DMS153 (cell line): ENCODE measurements around the gene STMP1.
"Not testable (repeated sequence)": the region's sequence is repeated elsewhere in the genome, so short reads cannot be mapped to it uniquely, and the experiment has no call there.

Experiments used
- DNase-seq: peaks from one replicate; lab custom pipeline; 2025; lab: John Stamatoyannopoulos, UW

The STMP1 gene

GRCh38 chr7:135664046-135664589, 1.8 kb downstream of the STMP1 start:
- no peak for DNase-seq

DNA sequence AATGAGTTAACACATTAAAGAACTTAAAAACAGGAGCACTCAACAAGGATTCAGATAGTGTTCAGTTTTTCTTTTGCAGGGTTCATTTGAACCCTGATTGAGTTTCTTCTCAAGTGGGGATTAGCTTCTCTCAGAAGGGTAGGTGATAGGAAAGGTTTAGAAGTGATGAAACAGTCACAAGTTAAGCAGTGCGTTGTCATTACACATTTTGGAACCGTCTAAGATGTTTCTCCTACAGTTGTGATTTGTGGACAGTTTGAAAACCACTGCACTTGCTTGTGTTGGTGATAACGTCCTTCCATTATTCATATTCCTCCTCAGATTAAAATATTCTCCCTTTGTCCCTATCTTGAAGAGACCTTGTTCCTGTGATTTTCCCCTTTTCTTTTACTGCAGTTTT, 2.7 kb downstream of the STMP1 start:
- no peak for DNase-seq

- no peak for DNase-seq
These were observed 3.8 kb downstream of the STMP1 start for GRCh38 chr7:135666156-135666555.

DNA sequence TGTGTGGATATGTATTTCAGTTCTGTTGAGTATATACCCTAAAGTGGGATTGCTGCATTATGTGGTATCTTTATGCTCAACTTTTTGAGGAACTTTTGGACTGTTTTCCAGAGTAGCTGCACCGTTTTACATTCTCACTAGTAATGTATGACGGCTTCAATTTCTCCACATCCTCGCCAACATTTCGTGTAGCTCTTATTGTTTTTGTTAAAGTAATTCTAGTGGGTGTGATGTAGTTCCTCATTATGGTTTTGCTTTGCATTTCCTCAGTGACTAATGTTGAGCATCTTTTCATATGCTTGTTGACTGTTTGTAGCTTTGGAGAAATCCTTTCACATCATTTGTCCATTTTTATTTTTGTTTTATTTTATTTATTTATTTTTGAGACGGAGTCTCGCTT, 4.5 kb downstream of the STMP1 start:
- DNase-seq = no peak

DNA sequence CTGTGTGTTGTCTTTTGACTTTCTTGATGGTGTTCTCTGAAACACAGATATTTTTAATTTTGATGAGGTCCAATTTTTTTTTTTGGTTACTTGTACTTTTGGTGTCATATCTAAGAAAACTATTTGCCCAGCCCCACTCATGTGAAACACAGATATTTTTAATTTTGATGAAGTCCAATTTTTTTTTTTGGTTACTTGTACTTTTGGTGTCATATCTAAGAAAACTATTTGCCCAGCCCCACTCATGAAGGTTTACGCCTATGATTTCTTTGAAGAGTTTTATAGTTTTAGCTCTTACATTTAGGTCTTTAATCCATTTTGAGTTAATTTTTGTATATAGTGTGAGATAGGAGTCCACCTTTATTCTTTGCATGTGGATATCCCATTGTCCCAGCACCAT, 5.3 kb downstream of the STMP1 start:
- DNase-seq = not testable (repeated sequence)

DNA sequence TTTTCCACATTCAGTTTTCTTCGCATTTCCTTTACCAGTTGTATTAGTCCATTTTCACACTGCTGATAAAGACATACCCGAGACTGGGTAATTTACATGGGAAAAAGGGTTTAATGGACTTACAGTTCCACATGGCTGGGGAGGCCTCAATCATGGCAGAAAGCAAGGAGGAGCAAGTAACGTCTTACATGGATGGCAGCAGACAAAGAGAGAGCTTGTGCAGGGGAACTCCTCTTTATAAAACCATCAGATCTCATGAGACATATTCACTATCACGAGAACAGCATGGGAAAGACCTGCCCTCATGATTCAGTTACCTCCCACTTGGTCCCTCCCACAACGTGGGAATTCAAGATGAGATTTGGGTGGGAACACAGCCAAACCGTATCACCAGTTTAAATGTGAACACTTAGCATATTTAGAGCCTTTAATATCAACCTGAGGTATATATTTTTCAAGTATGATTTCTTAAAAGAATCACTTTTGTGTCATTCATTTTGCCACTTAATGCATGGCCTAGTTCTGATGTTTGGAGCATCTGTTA, 6.6 kb downstream of the STMP1 start:
- DNase-seq = not testable (repeated sequence)

- DNase-seq = no peak
These were observed 7.5 kb downstream of the STMP1 start for GRCh38 chr7:135669774-135670173.

DNA sequence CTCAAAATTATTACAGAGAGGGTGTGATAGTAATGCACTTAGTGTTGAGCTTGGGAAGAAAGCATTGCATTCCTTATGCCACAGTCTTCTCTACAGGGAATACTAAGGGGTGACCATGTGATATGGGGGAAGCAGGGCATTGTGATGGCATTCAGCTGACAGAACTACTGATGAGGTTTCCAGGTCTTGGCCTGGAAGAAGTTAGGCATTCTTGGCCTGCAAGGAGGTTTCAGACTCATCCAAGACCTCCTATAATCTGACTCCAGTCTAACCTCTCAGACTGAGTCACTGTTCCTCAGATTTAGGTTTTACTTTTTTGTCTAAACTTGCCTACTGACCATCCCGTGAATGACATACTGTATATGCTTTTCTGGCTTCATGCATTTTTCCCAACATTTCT, 7.9 kb downstream of the STMP1 start:
- no peak for DNase-seq

GRCh38 chr7:135672560-135673359, 10.4 kb downstream of the STMP1 start:
- DNase-seq = no peak

- DNase-seq = no peak
These were observed 11.0 kb downstream of the STMP1 start for GRCh38 chr7:135673360-135673706.

GRCh38 chr7:135678612-135679575, 16.6 kb downstream of the STMP1 start:
- no peak for DNase-seq

DNA sequence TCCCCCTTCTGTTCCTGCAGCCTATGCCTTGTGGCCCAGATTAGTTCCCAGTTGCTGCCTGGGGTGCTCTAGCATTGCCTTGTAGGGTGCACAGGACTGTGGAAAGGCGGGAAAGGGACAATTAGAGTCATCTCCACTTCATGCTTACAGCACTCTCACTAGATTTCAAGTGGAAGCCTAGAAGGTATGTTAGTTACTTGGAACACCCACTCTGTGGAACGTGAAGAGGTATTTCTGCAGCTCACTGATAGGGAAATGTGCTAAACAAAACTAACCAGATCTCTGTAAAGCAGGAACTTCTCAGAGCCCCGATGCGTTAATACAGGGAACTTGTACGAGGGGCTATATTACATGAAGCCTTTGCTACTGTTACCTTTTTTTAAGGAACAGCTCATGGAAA, 19.4 kb downstream of the STMP1 start:
- DNase-seq = no peak

DNA sequence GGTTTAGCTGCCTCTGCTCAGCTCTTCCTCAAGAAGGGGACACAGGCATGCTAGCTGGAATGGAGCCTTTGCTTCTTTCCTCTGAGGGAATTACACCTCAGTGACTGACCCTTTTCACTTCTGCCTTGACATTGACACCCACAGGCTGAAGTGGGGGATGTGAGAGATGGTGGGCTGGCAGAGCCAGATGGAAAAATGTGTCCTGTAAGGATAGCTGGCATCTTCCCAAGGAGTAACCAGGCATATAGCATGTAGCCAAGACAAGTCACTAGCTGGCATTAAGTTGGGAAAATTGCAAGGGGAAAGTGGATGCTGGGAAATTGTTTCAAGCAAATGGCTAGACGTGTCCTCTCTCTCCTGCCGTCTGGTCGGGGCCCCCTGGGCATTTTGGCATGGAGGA, 19.9 kb downstream of the STMP1 start:
- DNase-seq = no peak

- DNase-seq = no peak
These were observed 21.3 kb downstream of the STMP1 start for GRCh38 chr7:135683609-135684008.

DNA sequence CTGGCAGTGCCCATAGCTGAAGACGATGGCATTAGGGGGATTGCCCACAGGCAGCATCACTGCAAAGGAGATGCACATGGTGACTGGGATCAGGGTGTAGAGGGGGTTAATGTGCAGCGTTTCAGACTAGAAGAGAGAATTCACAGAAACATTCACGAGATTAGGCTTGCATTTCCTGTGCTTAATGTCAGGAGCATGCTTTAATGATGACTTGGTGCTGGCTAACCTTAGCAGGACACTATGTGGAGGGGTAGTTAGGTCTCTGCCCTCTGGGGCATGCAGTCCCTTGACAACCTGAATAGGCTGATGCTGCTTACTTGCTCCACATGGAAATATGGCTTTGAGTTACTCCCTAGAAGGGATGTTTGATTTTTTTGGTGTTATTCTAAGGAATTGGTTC, 21.8 kb downstream of the STMP1 start:
- no peak for DNase-seq

DNA sequence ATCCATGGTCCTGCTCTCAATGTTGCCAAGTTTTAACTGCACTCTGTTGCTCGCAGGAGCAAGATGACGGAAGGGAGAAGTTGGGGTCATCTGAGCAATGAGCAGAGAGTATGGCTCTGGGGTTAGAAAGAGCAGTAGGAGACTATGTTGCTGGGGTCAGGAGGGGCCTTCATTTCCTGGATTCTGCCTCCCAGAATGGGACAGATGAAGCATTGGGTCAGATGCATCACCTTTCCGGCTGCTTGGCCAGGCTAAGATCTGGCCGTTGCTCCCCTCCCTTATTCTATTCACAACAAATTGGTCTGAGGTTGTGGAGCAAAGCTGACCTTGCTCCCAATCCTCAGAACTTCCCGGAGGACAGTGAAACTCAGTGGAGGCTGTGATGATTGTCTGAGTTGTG, 22.4 kb downstream of the STMP1 start:
- no peak for DNase-seq

- no peak for DNase-seq
These were observed 23.2 kb downstream of the STMP1 start for GRCh38 chr7:135685306-135686084.

- no peak for DNase-seq
These were observed 25.2 kb downstream of the STMP1 start for GRCh38 chr7:135687466-135687865.

DNA sequence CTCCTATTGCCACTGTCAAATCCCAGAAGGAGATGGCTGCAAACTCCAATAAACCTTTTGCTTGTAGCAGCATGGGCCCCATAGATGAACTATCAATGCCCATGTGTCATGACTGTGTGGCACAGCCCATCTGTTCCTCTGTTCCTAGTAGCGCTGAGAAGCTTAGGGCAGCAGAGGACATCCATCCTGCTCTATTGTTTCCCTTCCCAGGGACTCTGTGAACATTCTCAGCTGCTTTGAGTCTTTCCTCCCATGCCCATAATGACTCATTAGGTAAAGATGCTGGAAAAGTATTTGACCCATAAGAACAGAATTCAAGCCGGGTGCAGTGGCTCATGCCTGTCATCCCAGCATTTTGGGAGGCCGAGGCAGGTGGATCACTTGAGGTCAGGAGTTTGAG, 28.3 kb downstream of the STMP1 start:
- no peak for DNase-seq

- DNase-seq = no peak
These were observed 29.7 kb downstream of the STMP1 start for GRCh38 chr7:135692055-135692454.

DNA sequence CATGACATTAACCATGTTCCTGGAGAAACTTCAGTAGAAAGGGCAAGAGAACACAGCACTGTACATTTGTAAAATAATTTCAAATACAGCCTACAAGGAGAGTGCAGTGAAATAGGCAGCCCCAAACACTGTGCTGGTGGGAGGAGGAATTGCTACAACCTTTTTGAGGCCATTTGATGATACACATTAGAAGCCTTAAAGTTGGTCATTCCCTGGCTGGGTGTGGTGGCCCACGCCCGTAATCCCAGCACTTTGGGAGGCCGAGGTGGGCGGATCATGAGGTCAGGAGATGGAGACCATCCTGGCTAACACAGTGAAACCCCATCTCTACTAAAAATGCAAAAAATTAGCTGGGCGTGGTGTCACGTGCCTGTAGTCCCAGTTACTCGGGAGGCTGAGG, 30.3 kb downstream of the STMP1 start:
- not testable (repeated sequence) for DNase-seq

- no peak for DNase-seq
These were observed 31.2 kb downstream of the STMP1 start for GRCh38 chr7:135693558-135693957.
